OCI-LY7 (cell line): ENCODE data around the gene LYZL2. TPM values are rescaled to one million over a fixed set of nuclear protein-coding genes. Genes with fewer than 3 reads are reported as not detected.
"Not testable (repeated sequence)": the region's sequence is repeated elsewhere in the genome, so short reads cannot be mapped to it uniquely, and the experiment has no call there.

Source experiments
- BruUV-seq: library from RNA; stranded (reverse); fragments of 400-500 nt; replicated peaks from 2 replicates; lab custom pipeline; 2021; lab: Mats Ljungman, UMichigan
- CTCF ChIA-PET: fragments of 300-600 bp; sonication (Branson Sonifier 250); formaldehyde crosslinking; loops from one replicate; lab custom pipeline; 2022; ENCODE audit warnings: antibody characterized with exemption; ENCODE audit not compliant: unreplicated experiment; lab: Charles Lee
- POLR2A ChIA-PET: fragments of 300-600 bp; sonication (Branson Sonifier 250); formaldehyde crosslinking; loops from one replicate; lab custom pipeline; 2022; ENCODE audit warnings: antibody characterized with exemption; lab: Charles Lee
- DNase-seq: peaks from one replicate; pipeline ENCODE4 v3.0.0-alpha.2; 2015; ENCODE audit warnings: low spot score
- H2AFZ ChIP-seq: fragments of 200-600 bp; sonication (generic), shearing (Covaris generic); 2 replicates; pipeline ENCODE4 v1.6.1; 2014; ENCODE audit warnings: mild to moderate bottlenecking, antibody characterized with exemption, low read length, moderate library complexity
- H3K27ac ChIP-seq: fragments of 200-600 bp; sonication (generic); 2 replicates; pipeline ENCODE4 v1.5.1; 2014; ENCODE audit warnings: mixed run types, low read depth, mild to moderate bottlenecking, moderate library complexity, low read length, inconsistent platforms; ENCODE audit not compliant: poor library complexity, severe bottlenecking
- H3K36me3 ChIP-seq: fragments of 200-600 bp; sonication (generic); 2 replicates; pipeline ENCODE4 v1.6.1; 2014; ENCODE audit warnings: mild to moderate bottlenecking, antibody characterized with exemption, low read length, moderate library complexity, mixed read lengths; ENCODE audit not compliant: insufficient read depth
- H3K4me1 ChIP-seq: fragments of 200-600 bp; sonication (generic); 2 replicates; pipeline ENCODE4 v1.5.1; 2014; ENCODE audit warnings: mild to moderate bottlenecking, low read length; ENCODE audit not compliant: insufficient read depth, poor library complexity, severe bottlenecking
- H3K4me2 ChIP-seq: fragments of 200-600 bp; sonication (generic); 2 replicates; pipeline ENCODE4 v1.6.1; 2014; ENCODE audit warnings: mild to moderate bottlenecking, low read length
- H3K4me3 ChIP-seq: fragments of 200-600 bp; sonication (generic); 2 replicates; pipeline ENCODE4 v1.5.1; 2014; ENCODE audit warnings: mild to moderate bottlenecking, low read depth, low read length; ENCODE audit not compliant: poor library complexity, severe bottlenecking
- H3K79me2 ChIP-seq: fragments of 200-600 bp; sonication (generic); 2 replicates; pipeline ENCODE4 v1.6.1; 2016; ENCODE audit warnings: low read depth, mild to moderate bottlenecking, low read length, moderate library complexity, mixed read lengths; ENCODE audit not compliant: insufficient read depth
- H3K9me2 ChIP-seq: fragments of 200-600 bp; sonication (generic); 2 replicates; pipeline ENCODE4 v1.6.1; 2016; ENCODE audit warnings: mild to moderate bottlenecking, low read length, mixed read lengths; ENCODE audit not compliant: insufficient read depth
- H3K9me3 ChIP-seq: fragments of 200-600 bp; sonication (generic); 2 replicates; pipeline ENCODE4 v1.6.1; 2014; ENCODE audit warnings: mild to moderate bottlenecking, mixed run types, low read length, mixed read lengths
- H4K20me1 ChIP-seq: fragments of 200-600 bp; sonication (generic); 2 replicates; pipeline ENCODE4 v1.6.1; 2014; ENCODE audit warnings: mild to moderate bottlenecking, antibody characterized with exemption, low read length, moderate library complexity, mixed read lengths; ENCODE audit not compliant: insufficient read depth
- EZH2phosphoT487 ChIP-seq: fragments of 200-600 bp; sonication (generic); IDR thresholded peaks from 2 replicates; pipeline ENCODE4 v1.6.1; 2018; ENCODE audit warnings: low read depth, borderline replicate concordance, mild to moderate bottlenecking, mixed run types, antibody characterized with exemption, low read length, moderate library complexity, mixed read lengths
- intact Hi-C: fragments of 100-400 bp; cut with micrococcal nuclease; formaldehyde crosslinking; loops from one replicate; pipeline ENCODE4 v1.10.0; 2022; ENCODE audit not compliant: unreplicated experiment
- total RNA-seq, 2 experiments: library from RNA; depleted of rRNA in 1 of 2; stranded (reverse); fragments of >200 nt in 1 of 2; shearing (Covaris generic) in 1 of 2; gene quantifications; 2 replicates each; pipeline ENCODE4 v1.2.3, GENCODE V29; 2014 to 2022
- TF ChIP-seq, protein P1 (sequence below): fragments of 200-600 bp; sonication (generic); conservative IDR thresholded peaks from 2 replicates; pipeline ENCODE4 v1.5.1; 2014; ENCODE audit warnings: mild to moderate bottlenecking, antibody characterized with exemption, low read length, moderate library complexity, mixed read lengths

The LYZL2 gene
- total RNA-seq, 2 experiments from 2014 or later: not detected

- H3K9me3 ChIP-seq: no peaks in the 10 kb centered on the region
- no peak for TF ChIP-seq EZH2phosphoT487
- TF ChIP-seq, protein P1, sequence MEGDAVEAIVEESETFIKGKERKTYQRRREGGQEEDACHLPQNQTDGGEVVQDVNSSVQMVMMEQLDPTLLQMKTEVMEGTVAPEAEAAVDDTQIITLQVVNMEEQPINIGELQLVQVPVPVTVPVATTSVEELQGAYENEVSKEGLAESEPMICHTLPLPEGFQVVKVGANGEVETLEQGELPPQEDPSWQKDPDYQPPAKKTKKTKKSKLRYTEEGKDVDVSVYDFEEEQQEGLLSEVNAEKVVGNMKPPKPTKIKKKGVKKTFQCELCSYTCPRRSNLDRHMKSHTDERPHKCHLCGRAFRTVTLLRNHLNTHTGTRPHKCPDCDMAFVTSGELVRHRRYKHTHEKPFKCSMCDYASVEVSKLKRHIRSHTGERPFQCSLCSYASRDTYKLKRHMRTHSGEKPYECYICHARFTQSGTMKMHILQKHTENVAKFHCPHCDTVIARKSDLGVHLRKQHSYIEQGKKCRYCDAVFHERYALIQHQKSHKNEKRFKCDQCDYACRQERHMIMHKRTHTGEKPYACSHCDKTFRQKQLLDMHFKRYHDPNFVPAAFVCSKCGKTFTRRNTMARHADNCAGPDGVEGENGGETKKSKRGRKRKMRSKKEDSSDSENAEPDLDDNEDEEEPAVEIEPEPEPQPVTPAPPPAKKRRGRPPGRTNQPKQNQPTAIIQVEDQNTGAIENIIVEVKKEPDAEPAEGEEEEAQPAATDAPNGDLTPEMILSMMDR: no peak
- H2AFZ ChIP-seq: no peak overlapping the region
- no TSS peak for BruUV-seq
- no peak for DNase-seq
- no peaks in the 10 kb centered on the region for H3K36me3 ChIP-seq
- H3K27ac ChIP-seq: no peak overlapping the region
- ChIA-PET CTCF (no interaction called here), POLR2A (interaction anchor here (0.5 to 0.6 kb wide), 2 partner anchors 55 to 127 kb away, joined by 3 read pairs; no protein-coding TSS in a partner anchor)
- no peak overlapping the region for H3K4me3 ChIP-seq
- intact Hi-C loops: loop anchor here (10.0 kb wide), 1 partner anchor 603 kb away; no protein-coding TSS in a partner anchor
- no peaks in the 10 kb centered on the region for H3K79me2 ChIP-seq
- H4K20me1 ChIP-seq: no peaks in the 10 kb centered on the region
- no peaks in the 10 kb centered on the region for H3K9me2 ChIP-seq
- H3K4me2 ChIP-seq: no peak overlapping the region
- H3K4me1 ChIP-seq: no peaks in the 10 kb centered on the region
Measured at GRCh38 chr10:30598105-30598776, 31.3 kb downstream of the LYZL2 start.

- intact Hi-C loops: loop anchor here (10.0 kb wide), 1 partner anchor 603 kb away; no protein-coding TSS in a partner anchor
- H3K4me3 ChIP-seq, H3K79me2 ChIP-seq, H3K27ac ChIP-seq, H3K36me3 ChIP-seq, DNase-seq, H3K9me3 ChIP-seq, H3K9me2 ChIP-seq, H4K20me1 ChIP-seq, H3K4me1 ChIP-seq, BruUV-seq, CTCF ChIA-PET, H3K4me2 ChIP-seq, H2AFZ ChIP-seq: not testable (repeated sequence)
- POLR2A ChIA-PET: interaction anchor here (0.5 to 0.6 kb wide), 2 partner anchors 55 to 126 kb away, joined by 3 read pairs; no protein-coding TSS in a partner anchor
Measured at GRCh38 chr10:30597433-30597824, 32.1 kb downstream of the LYZL2 start.

DNA sequence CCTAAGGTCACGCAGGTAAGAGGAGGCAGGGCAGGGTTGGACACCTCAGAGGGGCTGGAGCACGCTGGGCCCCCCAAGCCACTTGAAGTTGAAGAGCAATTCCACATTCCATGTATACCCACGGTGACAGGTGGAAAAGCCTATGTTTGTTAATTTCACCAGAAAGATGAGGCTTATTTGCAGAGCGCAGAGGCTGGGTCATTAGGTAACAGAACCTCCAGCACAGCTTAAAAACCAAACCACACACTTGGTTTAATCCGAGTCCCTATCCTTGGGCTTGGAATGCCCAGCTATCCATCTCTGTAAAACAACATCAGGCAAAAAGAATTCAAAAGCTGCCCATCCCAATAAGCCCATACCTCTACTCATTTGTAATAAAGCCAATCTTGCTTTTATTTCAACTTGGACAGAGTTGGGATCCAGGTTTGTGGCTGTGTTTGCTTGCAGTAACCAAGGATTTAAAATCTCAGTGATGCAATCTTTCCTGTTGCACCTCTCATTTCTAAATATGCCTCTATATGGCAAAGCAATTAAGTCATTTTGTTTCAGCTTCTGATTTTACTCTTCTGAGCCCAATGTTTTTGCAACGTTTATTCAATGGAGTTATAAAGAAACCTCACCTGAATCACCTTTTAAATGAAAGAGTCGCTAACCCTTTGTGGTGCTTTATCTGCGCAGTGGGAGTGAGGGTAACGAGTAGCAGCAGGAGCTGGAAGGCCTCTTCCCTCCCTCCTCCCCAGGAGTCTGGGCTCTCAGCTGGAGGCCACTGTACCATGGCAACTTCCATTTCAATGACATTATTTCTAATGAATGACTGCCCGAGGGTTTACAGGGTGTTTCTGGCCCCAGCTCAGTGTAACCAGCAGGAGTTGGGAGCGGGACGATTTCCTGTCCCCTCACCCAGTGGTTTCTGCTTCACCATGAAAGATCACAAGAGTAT, 32.8 kb downstream of the LYZL2 start:
- H2AFZ ChIP-seq, H3K36me3 ChIP-seq, H3K9me3 ChIP-seq, H3K4me1 ChIP-seq, H3K9me2 ChIP-seq, BruUV-seq, DNase-seq, POLR2A ChIA-PET, CTCF ChIA-PET, H3K4me3 ChIP-seq, H3K4me2 ChIP-seq, H3K79me2 ChIP-seq, H3K27ac ChIP-seq, H4K20me1 ChIP-seq: not testable (repeated sequence)
- intact Hi-C loops: loop anchor here (10.0 kb wide), 1 partner anchor 602 kb away; no protein-coding TSS in a partner anchor
